Limb (tissue), 2 donors: Measurements from ENCODE around the gene NELFA.

Experiments used
- DNase-seq, 2 donors: peaks; one replicate each; pipeline ENCODE4 v3.0.0-alpha.2; 2016; ENCODE audit errors: extremely low spot score in 2 of 2

Gene NELFA

DNA sequence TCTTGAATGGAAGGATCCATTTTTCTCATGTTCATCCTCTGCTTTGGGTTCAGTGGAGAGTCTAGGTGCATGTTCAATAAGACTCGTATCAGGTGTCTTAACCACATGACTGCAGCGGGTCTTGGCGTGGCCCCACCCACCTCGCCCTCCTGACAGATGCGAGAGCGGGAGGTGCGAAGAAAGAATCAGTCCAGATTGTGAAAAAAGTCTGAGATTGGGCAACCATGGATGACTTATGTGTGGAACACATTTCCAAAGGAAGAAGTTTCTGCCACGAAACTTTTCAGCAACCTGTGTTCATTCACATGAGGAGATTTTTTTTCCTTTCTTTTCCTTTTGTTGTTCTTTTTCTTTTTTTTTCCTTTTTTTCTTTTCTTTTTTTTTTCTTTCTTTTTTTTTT is 70.7 kb downstream of the NELFA start:
- no peak for DNase-seq

DNA sequence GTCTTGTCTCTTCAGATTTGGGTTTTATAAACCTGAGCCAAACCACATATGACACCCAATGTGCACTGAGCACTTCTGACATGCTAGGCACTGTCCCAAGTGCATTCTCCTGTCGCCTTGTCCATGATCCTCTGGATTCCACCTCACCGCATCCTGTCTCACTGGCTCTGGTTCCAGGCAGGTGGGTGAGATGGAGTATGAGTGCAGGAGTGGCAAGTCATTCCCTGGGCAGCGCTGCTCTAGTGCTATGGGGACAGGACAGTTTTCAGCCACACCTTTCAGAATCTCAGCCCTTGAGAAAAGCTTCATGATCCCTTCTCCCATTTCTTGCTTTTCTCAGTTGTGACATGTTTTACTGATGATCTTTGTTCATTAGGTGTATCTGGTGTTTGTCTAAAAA is 71.2 kb downstream of the NELFA start:
- no peak for DNase-seq

DNA sequence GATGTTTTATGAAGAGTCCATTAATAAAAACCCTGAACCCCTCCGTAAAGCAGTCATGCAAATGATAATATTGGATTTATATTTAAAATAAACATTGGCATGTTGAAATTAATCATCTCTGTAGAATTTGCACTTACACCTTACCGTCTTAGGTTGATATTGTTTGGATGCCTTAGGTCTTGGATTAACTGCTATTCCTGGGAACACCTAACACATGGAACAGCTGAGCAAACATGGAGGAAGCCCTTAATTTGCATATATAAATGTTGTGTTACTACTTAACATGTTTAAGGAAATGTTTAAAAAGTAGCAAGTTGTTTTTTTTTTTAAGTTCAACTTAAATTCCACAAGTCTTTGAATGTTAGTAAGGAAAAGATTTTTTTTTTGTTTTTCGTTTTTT is 75.1 kb downstream of the NELFA start:
- DNase-seq, result no peak

GRCh38 chr4:1932736-1933135 is 76.0 kb downstream of the NELFA start:
- DNase-seq, result no peak
